ENCODE data around the gene RERE. TPM values are rescaled to one million over a fixed set of nuclear protein-coding genes. Genes with fewer than 3 reads are reported as not detected.

Gene RERE
- polyA plus RNA-seq, 1 experiment: 14.3 TPM

DNA sequence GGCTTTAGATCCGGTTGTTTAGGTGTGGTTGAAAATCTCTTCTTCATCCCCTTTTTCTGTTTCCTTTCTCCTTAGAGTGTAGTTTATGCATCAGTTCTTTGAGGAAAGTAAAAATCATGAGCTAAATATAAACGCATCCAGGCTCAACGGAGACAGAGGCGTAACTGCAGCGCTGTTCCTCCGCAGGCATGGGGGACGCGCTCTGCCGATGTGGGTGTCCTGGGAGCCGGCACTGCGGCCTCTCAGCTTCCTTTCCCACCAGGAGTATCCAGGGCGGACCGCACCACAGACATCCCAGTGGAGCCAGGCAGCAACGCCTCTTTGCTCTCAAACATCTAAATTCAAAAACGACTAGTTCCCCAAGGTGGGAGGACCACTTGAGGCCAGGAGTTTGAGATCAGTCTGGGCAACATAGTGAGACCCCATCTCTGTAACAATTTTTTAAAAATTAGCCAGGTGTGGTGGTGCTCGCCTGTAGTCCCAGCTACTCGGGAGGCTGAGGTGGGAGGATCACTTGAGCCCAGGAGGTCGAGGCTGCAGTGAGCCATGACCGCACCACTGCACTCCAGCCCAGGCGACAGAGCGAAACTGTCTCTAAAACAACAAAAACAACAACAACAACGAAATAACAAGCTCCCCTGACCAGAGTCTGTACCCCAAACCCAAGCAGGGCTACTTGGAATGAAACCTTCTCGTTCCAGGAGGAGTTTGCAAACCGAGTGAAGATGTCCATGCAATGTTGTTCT, 483.2 kb downstream of the RERE start:
- DNase-seq (ENCODE audit: low read depth, low spot score): no peak
- CTCF ChIA-PET: no interaction called here

GRCh38 chr1:8333246-8333987, 484.0 kb downstream of the RERE start:
- Histone ChIP-seq H3K4me3 (ENCODE audit: low read depth, low read length) (no peak overlapping the region), H3K9me3 (ENCODE audit: control insufficient read depth, insufficient read depth, low read length) (peaks cover 14% of the 10 kb centered on the region), H3K27me3 (ENCODE audit: control insufficient read depth, insufficient read depth, low read length) (no peaks in the 10 kb centered on the region), H3K27ac (ENCODE audit: low read depth, low read length) (no peak overlapping the region)
- no peak for TF ChIP-seq CTCF (IDR thresholded peaks at IDR 0.05; ENCODE audit: low read depth, low read length)
- no peak for DNase-seq (ENCODE audit: low read depth, low spot score)
- POLR2A ChIA-PET: no interaction called here
- CTCF ChIA-PET: no interaction called here

More for the DNA sequence above, 483.2 kb downstream of the RERE start:
- no peaks in the 10 kb centered on the region for H3K27me3 ChIP-seq (ENCODE audit: control insufficient read depth, insufficient read depth, low read length)
- peaks cover 19% of the 10 kb centered on the region for H3K9me3 ChIP-seq (ENCODE audit: control insufficient read depth, insufficient read depth, low read length)
- no peak overlapping the region for H3K27ac ChIP-seq (ENCODE audit: low read depth, low read length)
- no peak for TF ChIP-seq CTCF (IDR thresholded peaks at IDR 0.05; ENCODE audit: low read depth, low read length)
- no peak overlapping the region for H3K4me3 ChIP-seq (ENCODE audit: low read depth, low read length)
- POLR2A ChIA-PET: no interaction called here

DNA sequence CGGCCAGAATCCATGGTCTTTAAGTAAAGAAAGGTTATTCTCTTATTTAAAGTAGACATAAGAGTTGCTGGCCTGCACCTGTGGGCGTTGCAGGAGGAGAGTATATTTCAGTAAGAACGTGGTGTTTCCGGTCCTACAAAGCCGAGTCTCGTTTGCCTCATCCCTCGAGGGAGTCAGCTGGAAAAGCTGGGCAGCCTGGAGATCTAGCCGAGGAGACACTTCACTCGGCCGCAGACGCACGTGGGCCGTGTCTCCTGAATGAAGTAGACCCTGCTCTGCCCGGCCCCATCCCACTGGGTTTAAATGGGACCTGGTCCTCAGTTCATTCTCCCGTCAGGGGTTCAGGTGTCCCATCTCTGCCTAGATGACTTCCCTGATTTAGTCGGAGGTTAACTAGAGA, 484.6 kb downstream of the RERE start:
- DNase-seq (ENCODE audit: low read depth, low spot score): no peak
- Histone ChIP-seq H3K27me3 (ENCODE audit: control insufficient read depth, insufficient read depth, low read length) (no peaks in the 10 kb centered on the region), H3K4me3 (ENCODE audit: low read depth, low read length) (no peak overlapping the region), H3K27ac (ENCODE audit: low read depth, low read length) (no peak overlapping the region), H3K9me3 (ENCODE audit: control insufficient read depth, insufficient read depth, low read length) (peaks cover 8% of the 10 kb centered on the region)
- TF ChIP-seq CTCF (IDR thresholded peaks at IDR 0.05; ENCODE audit: low read depth, low read length): no peak
- POLR2A ChIA-PET: no interaction called here
- CTCF ChIA-PET: interaction anchor here (0.7 kb wide), 1 partner anchor 1105 kb away, joined by 3 read pairs; no protein-coding TSS in a partner anchor

GRCh38 chr1:8330271-8331125, 486.9 kb downstream of the RERE start:
- POLR2A ChIA-PET: interaction anchor here (0.6 kb wide), 1 partner anchor 13 kb away, joined by 3 read pairs; no protein-coding TSS in a partner anchor

More at GRCh38 chr1:8330271-8331125, 486.9 kb downstream of the RERE start:
- DNase-seq (ENCODE audit: low read depth, low spot score): no peak
- Histone ChIP-seq H3K4me3 (ENCODE audit: low read depth, low read length) (no peak overlapping the region), H3K27me3 (ENCODE audit: control insufficient read depth, insufficient read depth, low read length) (no peaks in the 10 kb centered on the region), H3K27ac (ENCODE audit: low read depth, low read length) (no peak overlapping the region), H3K9me3 (ENCODE audit: control insufficient read depth, insufficient read depth, low read length) (peaks cover 4% of the 10 kb centered on the region; the same call in 1 of the 2 replicates)
- CTCF ChIA-PET: no interaction called here
- TF ChIP-seq CTCF (IDR thresholded peaks at IDR 0.05; ENCODE audit: low read depth, low read length): no peak

Data from AG04450 (cell line).